Activated T-helper 17 cell treated with anti-CD3 and anti-CD28 coated beads, Interleukin-2, amount 50 U/mL, for 72 hours (primary cell): ENCODE measurements around the gene DCLK2. TPM values are rescaled to one million over a fixed set of nuclear protein-coding genes. Genes with fewer than 3 reads are reported as not detected.

Experiments used
- ATAC-seq: fragments of 150-1000 bp; cut with Tn5 transposase; replicated peaks from 2 replicates; pipeline ENCODE4 v1.10.0; 2021; ENCODE audit warnings: mild to moderate bottlenecking, moderate library complexity
- H3K27ac Mint-ChIP-seq: one replicate; pipeline ENCODE4 v1.8.0; 2022; ENCODE audit warnings: mixed read lengths
- H3K27me3 Mint-ChIP-seq: one replicate; pipeline ENCODE4 v1.8.0; 2022; ENCODE audit warnings: mixed read lengths
- H3K36me3 Mint-ChIP-seq: one replicate; pipeline ENCODE4 v1.8.0; 2022; ENCODE audit warnings: low read depth, mild to moderate bottlenecking, mixed read lengths
- H3K4me1 Mint-ChIP-seq: one replicate; pipeline ENCODE4 v1.8.0; 2022; ENCODE audit warnings: mixed read lengths
- H3K4me3 Mint-ChIP-seq: one replicate; pipeline ENCODE4 v1.8.0; 2022; ENCODE audit warnings: mild to moderate bottlenecking, mixed read lengths
- H3K9me3 Mint-ChIP-seq: one replicate; pipeline ENCODE4 v1.8.0; 2022; ENCODE audit warnings: mixed read lengths
- total RNA-seq, 2 donors: library from RNA; stranded (reverse); gene quantifications; one replicate each; pipeline ENCODE4 v1.2.3, GENCODE V29; 2022

The DCLK2 gene
- total RNA-seq, 2 donors from 2014 or later = 0.06 TPM; not detected in 1

DNA sequence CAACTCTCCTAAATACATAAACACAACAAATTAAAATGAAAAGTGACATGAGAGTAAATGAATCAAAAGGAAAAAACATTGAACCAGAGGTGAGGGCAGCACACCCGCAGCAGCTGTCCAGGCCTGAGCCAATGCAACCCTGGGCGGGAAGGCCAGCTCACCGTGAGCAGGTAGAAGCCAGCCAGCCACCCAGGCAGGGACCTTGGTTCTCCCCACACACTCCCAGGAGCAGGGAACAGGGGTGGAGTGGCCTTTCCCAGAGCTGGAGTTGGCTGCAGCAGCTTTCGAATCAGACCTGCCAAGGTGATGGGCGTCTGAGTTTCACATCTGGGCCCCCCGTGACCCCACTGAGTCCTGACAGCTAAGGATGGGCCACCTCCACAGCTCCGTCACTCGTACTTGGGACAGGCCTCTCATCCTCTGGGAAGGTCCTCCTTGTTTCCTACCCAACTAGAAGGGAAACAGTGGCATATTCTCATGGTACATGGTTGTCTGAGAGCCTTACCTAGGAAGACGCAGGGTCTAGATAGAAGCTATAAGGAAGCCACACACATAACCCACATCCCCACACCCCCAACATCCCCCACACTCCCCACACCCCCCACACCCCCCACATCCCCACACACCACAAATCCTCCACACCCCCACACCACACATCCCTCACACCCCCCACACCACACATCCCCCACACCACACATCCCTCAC, 172.2 kb downstream of the DCLK2 start:
- no peak for ATAC-seq
- H3K9me3 Mint-ChIP-seq = no peaks in the 10 kb centered on the region

DNA sequence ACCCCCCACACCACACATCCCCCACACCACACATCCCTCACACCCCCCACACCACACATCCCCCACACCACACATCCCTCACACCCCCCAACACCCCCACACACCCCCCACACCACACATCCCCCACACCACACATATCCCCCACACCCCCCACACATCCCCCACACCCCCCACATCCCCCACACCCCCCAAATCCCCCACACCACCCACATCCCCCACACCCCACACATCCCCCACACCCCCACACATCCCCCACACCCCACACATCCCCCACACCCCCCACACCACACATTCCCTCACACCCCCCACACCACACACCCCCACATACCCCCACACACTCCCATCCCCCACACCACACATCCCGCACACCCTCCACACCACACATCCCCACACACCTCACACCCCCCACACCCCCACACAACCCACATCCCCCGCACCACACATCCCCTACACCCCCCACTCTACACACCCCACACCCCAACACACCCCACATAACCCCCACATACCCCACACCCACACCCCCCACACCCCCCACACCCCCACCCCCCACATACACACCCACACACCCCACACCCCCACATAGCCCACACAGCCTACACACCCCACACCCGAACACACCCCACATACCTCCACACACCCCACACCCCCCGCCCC, 172.9 kb downstream of the DCLK2 start:
- H3K4me1 Mint-ChIP-seq = no peaks in the 10 kb centered on the region

More for the DNA sequence above, 172.2 kb downstream of the DCLK2 start:
- H3K4me3 Mint-ChIP-seq = no peak overlapping the region
- H3K4me1 Mint-ChIP-seq = no peaks in the 10 kb centered on the region
- no peaks in the 10 kb centered on the region for H3K36me3 Mint-ChIP-seq
- H3K27me3 Mint-ChIP-seq = no peaks in the 10 kb centered on the region
- no peak overlapping the region for H3K27ac Mint-ChIP-seq

DNA sequence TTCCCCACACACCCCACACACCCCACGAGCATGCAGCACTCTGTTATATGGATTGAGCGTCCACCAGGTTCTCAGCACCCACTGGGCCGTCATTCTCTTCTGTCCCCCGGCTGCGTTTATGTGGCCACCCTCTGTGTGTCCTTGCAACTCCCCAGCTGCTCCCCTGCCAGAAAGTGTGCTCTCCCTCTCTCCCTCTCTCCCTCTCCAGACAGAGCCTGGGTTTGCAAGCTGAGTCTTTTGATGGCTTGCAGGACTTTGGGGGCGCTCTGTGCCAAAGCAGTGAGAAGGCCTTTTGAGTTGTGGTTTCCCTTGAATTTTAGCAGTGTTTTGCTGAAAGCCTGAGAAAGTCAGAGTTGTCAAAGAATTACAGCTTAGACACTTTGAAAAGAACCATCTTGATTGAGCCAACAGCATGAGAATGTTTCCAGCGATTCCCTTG, 173.5 kb downstream of the DCLK2 start:
- Mint-ChIP-seq H3K36me3 (no peaks in the 10 kb centered on the region), H3K9me3 (no peaks in the 10 kb centered on the region), H3K27me3 (no peaks in the 10 kb centered on the region), H3K27ac (peak overlapping the region; percentile 76), H3K4me1 (no peaks in the 10 kb centered on the region), H3K4me3 (no peak overlapping the region)
- ATAC-seq = peak; percentile 37

More for the DNA sequence above, 172.9 kb downstream of the DCLK2 start:
- no peaks in the 10 kb centered on the region for H3K36me3 Mint-ChIP-seq
- ATAC-seq = no peak
- H3K27me3 Mint-ChIP-seq = no peaks in the 10 kb centered on the region
- H3K4me3 Mint-ChIP-seq = no peak overlapping the region
- H3K9me3 Mint-ChIP-seq = no peaks in the 10 kb centered on the region
- no peak overlapping the region for H3K27ac Mint-ChIP-seq

DNA sequence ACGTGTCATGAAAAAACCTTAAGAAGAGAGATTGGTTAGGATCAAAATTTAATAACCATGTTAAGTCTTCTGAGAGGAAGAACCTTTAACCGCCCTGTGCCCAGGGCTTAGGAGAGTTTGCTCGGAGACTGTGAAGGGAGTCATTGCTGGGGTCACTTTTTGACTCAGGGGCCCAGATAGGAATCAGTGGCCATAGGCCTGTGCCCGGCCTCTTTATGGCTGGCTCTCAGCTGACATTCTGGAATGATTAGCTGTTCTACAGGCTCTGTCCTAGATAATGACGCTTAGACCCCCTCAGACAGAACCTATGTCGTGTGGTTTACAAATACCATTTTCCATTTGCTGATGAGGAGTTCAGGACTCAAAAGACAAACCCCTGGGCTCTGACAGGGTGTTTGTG, 174.1 kb downstream of the DCLK2 start:
- no peaks in the 10 kb centered on the region for H3K9me3 Mint-ChIP-seq
- peak overlapping the region; percentile 76 for H3K27ac Mint-ChIP-seq
- no peak for ATAC-seq
- H3K4me3 Mint-ChIP-seq = no peak overlapping the region
- no peaks in the 10 kb centered on the region for H3K36me3 Mint-ChIP-seq
- no peaks in the 10 kb centered on the region for H3K4me1 Mint-ChIP-seq
- no peaks in the 10 kb centered on the region for H3K27me3 Mint-ChIP-seq

DNA sequence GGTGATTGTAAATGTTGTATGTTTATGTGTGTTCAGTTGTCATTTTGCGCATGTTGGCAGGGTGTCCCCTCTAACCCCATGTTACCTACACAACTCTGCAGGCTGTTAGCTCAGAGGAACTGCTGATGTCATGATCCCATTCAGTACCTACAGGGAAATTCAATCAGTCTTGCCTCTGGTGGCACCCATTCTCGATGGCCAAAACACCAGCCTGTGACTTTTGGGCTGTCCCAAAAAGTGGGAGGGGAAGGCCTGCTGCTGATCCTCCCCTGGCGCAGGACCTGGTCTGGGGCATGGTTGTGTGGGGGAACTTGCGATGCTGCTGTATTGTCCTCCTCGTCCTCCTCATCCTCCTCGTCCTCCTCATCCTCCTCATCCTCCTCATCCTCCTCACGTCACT, 174.5 kb downstream of the DCLK2 start:
- Mint-ChIP-seq H3K27me3 (no peaks in the 10 kb centered on the region), H3K27ac (no peak overlapping the region), H3K9me3 (no peaks in the 10 kb centered on the region), H3K4me1 (no peaks in the 10 kb centered on the region), H3K4me3 (no peak overlapping the region), H3K36me3 (no peaks in the 10 kb centered on the region)
- ATAC-seq = no peak

DNA sequence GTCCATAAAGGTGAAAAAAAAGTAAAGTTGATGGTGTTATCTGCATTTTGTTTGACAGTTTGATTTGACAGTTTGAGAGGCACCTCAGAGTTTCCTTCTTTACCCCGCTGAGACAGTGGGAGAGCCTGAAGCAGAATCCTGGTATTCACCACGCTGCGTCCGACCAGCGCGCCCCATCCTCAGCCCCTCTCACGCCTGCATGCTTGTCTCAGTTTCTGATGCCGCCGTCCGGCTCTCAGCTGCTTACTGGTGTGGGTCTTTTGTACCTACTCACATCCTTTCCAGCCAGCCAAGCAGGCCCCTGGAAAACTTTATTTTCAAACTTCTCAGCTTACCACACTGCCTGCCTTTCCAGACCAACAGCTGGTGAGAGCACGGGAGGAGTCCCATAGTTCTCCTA, 175.2 kb downstream of the DCLK2 start:
- Mint-ChIP-seq H3K36me3 (no peaks in the 10 kb centered on the region), H3K27me3 (no peaks in the 10 kb centered on the region), H3K27ac (no peak overlapping the region), H3K4me1 (no peaks in the 10 kb centered on the region), H3K4me3 (no peak overlapping the region), H3K9me3 (no peaks in the 10 kb centered on the region)
- no peak for ATAC-seq

GRCh38 chr4:150253965-150254630, 175.9 kb downstream of the DCLK2 start:
- Mint-ChIP-seq H3K4me1 (no peaks in the 10 kb centered on the region), H3K4me3 (no peak overlapping the region), H3K9me3 (no peaks in the 10 kb centered on the region), H3K27me3 (no peaks in the 10 kb centered on the region), H3K36me3 (no peaks in the 10 kb centered on the region), H3K27ac (no peak overlapping the region)
- ATAC-seq = no peak

- H3K4me1 Mint-ChIP-seq = no peaks in the 10 kb centered on the region
- ATAC-seq = no peak
- no peaks in the 10 kb centered on the region for H3K27me3 Mint-ChIP-seq
- no peaks in the 10 kb centered on the region for H3K9me3 Mint-ChIP-seq
- H3K4me3 Mint-ChIP-seq = no peak overlapping the region
- no peaks in the 10 kb centered on the region for H3K36me3 Mint-ChIP-seq
- no peak overlapping the region for H3K27ac Mint-ChIP-seq
Observed at GRCh38 chr4:150255610-150256224, 177.5 kb downstream of the DCLK2 start.

DNA sequence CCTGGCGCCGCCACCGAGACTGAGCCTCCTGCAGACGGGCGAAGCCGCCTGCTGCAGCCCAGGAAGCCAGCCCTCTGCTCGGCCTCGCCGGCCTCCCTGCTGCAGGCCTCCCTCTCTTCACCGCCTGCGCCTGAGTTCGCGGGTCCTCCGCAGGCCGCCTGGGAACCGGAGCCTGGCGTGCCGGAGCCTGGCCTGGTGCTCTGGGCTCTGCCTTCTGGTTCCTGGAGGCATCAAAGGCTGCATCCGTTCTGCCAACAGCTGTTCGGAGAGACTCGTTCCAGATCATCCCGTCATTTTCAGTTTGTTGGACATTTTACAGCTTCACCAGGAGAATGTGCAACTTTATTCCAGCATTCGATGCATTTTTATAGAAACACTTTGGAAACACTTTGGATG, 178.0 kb downstream of the DCLK2 start:
- ATAC-seq = no peak
- H3K27me3 Mint-ChIP-seq = no peaks in the 10 kb centered on the region
- no peaks in the 10 kb centered on the region for H3K9me3 Mint-ChIP-seq
- H3K36me3 Mint-ChIP-seq = no peaks in the 10 kb centered on the region
- H3K4me3 Mint-ChIP-seq = no peak overlapping the region
- no peaks in the 10 kb centered on the region for H3K4me1 Mint-ChIP-seq
- no peak overlapping the region for H3K27ac Mint-ChIP-seq

DNA sequence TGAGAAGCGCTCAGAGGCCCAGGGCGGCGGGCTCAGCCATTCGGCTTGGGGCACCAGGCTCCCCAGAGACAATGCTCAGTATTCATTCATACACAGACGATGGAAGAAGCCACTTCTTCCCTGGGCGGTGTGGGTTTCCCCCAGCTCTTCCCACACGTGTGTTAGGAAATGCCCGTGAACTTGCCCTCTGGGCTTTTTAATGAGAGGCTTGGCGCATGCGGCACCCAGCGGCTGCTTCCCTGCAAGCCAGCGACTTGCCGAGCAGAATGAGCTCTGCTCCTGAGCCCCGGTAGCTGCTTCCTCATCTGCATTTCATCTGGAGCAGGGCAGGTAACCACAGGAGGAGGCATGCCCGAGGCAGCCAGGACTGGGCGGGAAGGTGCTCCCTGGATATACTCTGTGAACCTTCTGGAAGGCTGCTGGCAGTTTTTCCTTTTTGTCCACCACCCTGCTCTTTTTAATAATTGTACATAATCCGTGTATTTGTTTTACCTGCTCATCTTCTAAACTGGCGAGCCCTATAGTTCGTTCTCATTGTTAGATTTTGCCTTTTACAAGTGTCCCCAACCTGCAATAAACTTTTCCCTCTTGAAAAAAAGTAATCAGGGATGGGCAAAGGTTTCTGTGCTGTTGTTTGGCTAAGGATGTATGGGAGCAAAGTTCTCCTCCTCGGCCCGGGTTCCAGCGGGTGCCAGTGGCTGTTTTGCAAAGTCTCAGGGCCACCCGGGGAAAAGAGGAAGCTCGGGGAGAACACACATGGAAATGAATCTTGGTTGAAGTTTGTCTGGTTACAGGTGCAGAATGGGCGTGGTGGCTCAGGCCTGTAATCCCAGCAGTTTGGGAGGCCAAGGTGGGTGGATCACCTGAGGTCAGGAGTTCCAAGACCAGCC, 178.8 kb downstream of the DCLK2 start:
- no peaks in the 10 kb centered on the region for H3K4me1 Mint-ChIP-seq

DNA sequence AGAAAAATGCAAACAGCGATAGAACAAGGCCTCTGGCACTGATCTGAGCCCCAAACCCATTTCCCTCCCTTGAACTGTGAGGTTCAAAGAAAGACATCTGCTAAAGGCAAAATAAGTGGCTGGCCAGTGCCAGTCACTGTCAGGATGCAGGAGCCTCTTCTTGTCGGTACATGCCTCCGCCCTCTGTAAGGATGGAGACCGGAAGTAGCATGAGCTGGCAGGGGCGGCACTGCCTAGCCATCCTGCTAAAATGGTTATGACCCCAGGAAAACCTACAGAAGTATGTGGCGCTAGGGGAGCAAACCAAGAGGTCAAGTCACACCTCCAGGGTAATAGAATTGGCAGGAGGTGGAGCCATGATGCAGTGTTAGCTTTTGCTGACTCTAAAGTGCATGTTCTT, 180.3 kb downstream of the DCLK2 start:
- Mint-ChIP-seq H3K36me3 (peaks cover 5% of the 10 kb centered on the region), H3K27ac (peak overlapping the region; percentile 58), H3K9me3 (no peaks in the 10 kb centered on the region), H3K4me1 (no peaks in the 10 kb centered on the region), H3K27me3 (no peaks in the 10 kb centered on the region), H3K4me3 (no peak overlapping the region)
- no peak for ATAC-seq

More for the DNA sequence above, 178.8 kb downstream of the DCLK2 start:
- no peaks in the 10 kb centered on the region for H3K9me3 Mint-ChIP-seq
- H3K27me3 Mint-ChIP-seq = no peaks in the 10 kb centered on the region
- no peaks in the 10 kb centered on the region for H3K36me3 Mint-ChIP-seq
- H3K27ac Mint-ChIP-seq = no peak overlapping the region
- H3K4me3 Mint-ChIP-seq = no peak overlapping the region
- no peak for ATAC-seq

DNA sequence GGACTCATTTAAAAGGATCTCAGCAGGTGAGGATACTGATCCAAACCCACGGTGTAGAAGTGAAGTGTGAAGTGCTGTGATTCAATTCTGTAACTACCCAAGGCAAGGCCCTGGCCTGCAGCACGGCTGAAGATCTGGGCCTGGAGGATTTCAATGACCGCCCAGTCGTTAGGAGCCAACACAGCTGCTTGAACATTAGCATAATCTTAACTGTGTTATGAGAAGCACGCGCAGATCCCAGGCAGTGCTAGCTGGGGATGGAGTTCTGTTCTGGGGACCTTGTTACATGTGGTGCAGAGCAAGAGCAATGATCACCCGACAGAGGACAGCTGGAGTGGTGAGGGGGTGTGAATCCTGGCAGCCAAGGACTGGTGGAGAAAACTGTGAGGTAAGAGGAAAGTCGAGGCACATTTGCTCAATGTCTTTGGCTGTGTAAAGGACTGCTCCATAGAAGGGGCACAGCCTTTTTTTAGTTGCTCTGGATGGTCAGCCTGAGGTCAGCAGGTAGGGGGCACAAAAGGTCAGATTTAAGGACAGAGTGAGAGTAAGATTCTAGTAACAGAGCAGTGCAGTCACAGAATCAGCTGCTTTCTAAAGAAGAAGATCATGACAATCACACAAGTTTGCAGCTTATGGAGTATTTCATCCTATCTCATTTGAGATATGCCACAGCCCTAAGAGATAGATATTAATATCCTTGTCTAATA, 181.8 kb downstream of the DCLK2 start:
- Mint-ChIP-seq H3K27me3 (no peaks in the 10 kb centered on the region), H3K9me3 (no peaks in the 10 kb centered on the region), H3K4me3 (no peak overlapping the region), H3K4me1 (no peaks in the 10 kb centered on the region), H3K36me3 (peaks cover 19% of the 10 kb centered on the region), H3K27ac (peak overlapping the region; percentile 2)
- no peak for ATAC-seq

DNA sequence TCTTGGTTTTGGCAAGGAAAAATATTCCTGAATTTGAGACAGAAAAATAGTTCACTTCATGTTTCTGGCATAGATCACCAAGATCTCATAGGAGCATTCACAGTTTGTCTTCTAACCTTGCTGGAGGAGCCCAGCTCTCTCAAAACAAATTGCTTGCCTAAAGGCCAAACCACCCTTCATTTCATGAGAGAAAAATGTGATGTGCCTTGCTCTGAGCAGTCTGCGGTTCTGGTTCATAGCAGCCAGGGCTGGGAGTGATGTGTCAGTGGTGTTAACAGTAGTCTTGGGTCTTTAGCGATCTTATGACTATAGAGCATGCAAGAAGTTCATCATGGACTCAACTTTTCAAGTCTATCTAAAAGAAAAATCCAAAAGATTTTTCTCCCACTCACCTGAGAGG, 183.3 kb downstream of the DCLK2 start:
- no peak for ATAC-seq
- Mint-ChIP-seq H3K4me3 (no peak overlapping the region), H3K9me3 (no peaks in the 10 kb centered on the region), H3K4me1 (no peaks in the 10 kb centered on the region), H3K27me3 (no peaks in the 10 kb centered on the region), H3K36me3 (peaks cover 34% of the 10 kb centered on the region), H3K27ac (no peak overlapping the region)
